ENCODE measurements around the gene MAP4K5. TPM values are rescaled to one million over a fixed set of nuclear protein-coding genes. Genes with fewer than 3 reads are reported as not detected.

MAP4K5 gene
- total RNA-seq, 1 experiment from 2014 or later, result 73.5 TPM

DNA sequence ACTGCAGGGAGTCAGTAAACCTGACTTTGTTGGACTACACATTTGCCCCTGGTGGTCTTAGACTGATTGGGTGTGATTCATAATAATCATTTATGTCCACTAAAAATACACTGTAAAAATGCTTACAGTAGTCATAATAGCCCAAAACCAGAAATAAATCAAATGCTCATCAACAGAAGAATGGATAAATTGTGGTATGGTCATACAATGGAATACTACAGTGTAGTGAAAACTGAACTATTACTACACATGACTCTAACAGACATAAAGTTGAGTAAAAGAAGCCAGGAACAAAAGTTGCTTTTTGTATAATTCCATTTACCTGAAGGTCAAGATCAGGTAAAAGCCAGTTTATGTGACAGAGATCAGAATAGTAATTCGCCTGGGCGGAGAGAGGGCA, 78.5 kb downstream of the MAP4K5 start:
- Histone ChIP-seq H3K36me3 (ENCODE audit: insufficient read depth, low read length) (peaks cover 85% of the 10 kb centered on the region), H3K4me1 (ENCODE audit: low read length) (no peaks in the 10 kb centered on the region)

DNA sequence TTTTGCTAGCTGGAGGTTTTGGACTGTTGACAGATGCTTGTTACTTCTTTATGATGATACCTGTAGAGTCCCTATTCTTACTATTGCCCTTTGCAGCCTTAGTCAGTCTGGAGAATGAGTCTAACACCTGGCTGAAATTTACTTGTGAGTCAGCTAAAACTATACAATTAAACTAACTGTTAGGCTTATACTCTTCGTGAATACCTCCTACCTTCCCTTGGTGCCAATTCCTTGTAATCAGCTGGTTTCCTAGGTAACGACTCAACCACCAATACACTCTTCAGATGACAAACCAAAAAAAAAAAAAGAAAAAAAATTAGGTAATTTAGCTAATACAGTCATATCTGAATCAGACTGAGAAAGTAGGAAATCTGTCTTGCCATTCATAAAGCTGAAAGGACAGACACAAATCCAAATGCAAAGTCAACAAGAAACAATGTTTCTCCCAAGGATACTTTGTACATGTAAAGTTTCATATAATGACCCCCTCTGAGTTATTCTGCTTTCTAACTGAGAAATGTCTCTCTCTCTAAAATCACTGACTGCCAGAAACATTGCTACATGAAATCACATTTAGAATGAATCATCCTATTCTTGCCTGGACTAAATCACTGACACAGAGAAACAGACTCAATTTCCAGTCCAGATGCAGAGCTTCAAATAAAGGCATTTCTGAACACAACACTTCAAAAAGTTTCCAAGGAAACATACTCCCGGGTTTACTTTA, 79.2 kb downstream of the MAP4K5 start:
- H3K79me2 ChIP-seq (ENCODE audit: low read length), result peaks cover 29% of the 10 kb centered on the region; the same call in 1 of the 2 replicates
- no peaks in the 10 kb centered on the region for H3K9me3 ChIP-seq (ENCODE audit: low read length)
- no peak for DNase-seq
- no peaks in the 10 kb centered on the region for H4K20me1 ChIP-seq (ENCODE audit: insufficient read depth, low read depth, low read length)
- H3K4me2 ChIP-seq (ENCODE audit: low read depth, low read length, poor library complexity, severe bottlenecking), result no peak overlapping the region
- H3K4me3 ChIP-seq (ENCODE audit: low read length), result no peak overlapping the region
- no peak overlapping the region for H2AFZ ChIP-seq (ENCODE audit: low read length)
- H3K9ac ChIP-seq (ENCODE audit: low read length), result no peak overlapping the region
- H3K27ac ChIP-seq (ENCODE audit: low read length), result no peak overlapping the region
- peaks cover 86% of the 10 kb centered on the region for H3K36me3 ChIP-seq (ENCODE audit: insufficient read depth, low read length)
- H3K27me3 ChIP-seq (ENCODE audit: low read length), result no peaks in the 10 kb centered on the region
- no peaks in the 10 kb centered on the region for H3K4me1 ChIP-seq (ENCODE audit: low read length)
- H3K9me2 ChIP-seq (replicated peaks; ENCODE audit: insufficient read depth, low read length), result no peaks in the 10 kb centered on the region

More for the DNA sequence above, 78.5 kb downstream of the MAP4K5 start:
- no peak overlapping the region for H3K4me3 ChIP-seq (ENCODE audit: low read length)
- H3K9me2 ChIP-seq (replicated peaks; ENCODE audit: insufficient read depth, low read length), result no peaks in the 10 kb centered on the region
- no peaks in the 10 kb centered on the region for H3K9me3 ChIP-seq (ENCODE audit: low read length)
- DNase-seq, result no peak
- no peak overlapping the region for H3K9ac ChIP-seq (ENCODE audit: low read length)
- no peaks in the 10 kb centered on the region for H4K20me1 ChIP-seq (ENCODE audit: insufficient read depth, low read depth, low read length)
- H3K79me2 ChIP-seq (ENCODE audit: low read length), result peaks cover 29% of the 10 kb centered on the region; the same call in 1 of the 2 replicates
- no peak overlapping the region for H3K4me2 ChIP-seq (ENCODE audit: low read depth, low read length, poor library complexity, severe bottlenecking)
- H3K27me3 ChIP-seq (ENCODE audit: low read length), result no peaks in the 10 kb centered on the region
- no peak overlapping the region for H3K27ac ChIP-seq (ENCODE audit: low read length)
- no peak overlapping the region for H2AFZ ChIP-seq (ENCODE audit: low read length)

DNA sequence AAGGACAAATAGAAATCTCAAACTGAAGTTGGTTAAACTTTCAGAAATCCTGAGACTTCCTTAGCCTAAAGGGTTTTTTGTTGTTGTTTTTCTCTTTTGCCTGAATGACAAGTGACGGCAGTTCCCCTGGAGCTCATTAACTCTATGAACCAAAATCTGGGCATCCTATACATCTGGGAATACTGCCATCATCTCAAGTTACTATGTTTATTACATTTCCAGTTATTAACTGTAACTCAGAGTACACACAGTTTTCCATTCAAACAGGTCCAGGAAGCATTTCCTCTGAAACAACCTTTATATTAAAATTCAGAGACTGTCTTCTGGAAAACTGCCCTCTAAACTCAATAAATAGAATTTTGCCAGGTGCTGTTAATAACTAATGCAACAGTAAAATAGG, 80.1 kb downstream of the MAP4K5 start:
- Histone ChIP-seq H3K9me2 (replicated peaks; ENCODE audit: insufficient read depth, low read length) (no peaks in the 10 kb centered on the region), H3K4me1 (ENCODE audit: low read length) (no peaks in the 10 kb centered on the region), H3K9me3 (ENCODE audit: low read length) (no peaks in the 10 kb centered on the region), H3K4me3 (ENCODE audit: low read length) (no peak overlapping the region), H3K4me2 (ENCODE audit: low read depth, low read length, poor library complexity, severe bottlenecking) (no peak overlapping the region), H2AFZ (ENCODE audit: low read length) (no peak overlapping the region), H3K9ac (ENCODE audit: low read length) (no peak overlapping the region), H3K36me3 (ENCODE audit: insufficient read depth, low read length) (peaks cover 81% of the 10 kb centered on the region), H3K79me2 (ENCODE audit: low read length) (peaks cover 29% of the 10 kb centered on the region; the same call in 1 of the 2 replicates), H3K27ac (ENCODE audit: low read length) (no peak overlapping the region), H3K27me3 (ENCODE audit: low read length) (no peaks in the 10 kb centered on the region), H4K20me1 (ENCODE audit: insufficient read depth, low read depth, low read length) (no peaks in the 10 kb centered on the region)
- no peak for DNase-seq

DNA sequence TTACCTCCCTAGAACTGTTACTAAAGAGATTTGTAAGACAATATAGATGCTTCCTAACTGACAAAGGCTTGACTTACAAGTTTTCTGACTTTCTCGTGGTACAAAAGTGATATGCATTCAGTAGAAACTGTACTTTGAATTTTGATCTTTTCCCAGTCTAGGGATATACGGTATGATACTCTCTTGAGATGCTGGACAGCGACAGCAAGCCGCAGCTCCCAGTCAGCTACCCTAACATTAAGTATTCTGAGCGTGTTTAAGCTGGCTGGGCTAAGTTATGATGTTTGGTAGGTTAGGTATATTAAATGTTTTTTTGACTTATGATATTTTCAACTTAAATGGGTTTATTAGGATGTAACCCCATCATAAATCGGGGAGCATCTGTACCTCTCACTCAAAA, 80.5 kb downstream of the MAP4K5 start:
- Histone ChIP-seq H3K9me2 (replicated peaks; ENCODE audit: insufficient read depth, low read length) (no peaks in the 10 kb centered on the region), H3K36me3 (ENCODE audit: insufficient read depth, low read length) (peaks cover 81% of the 10 kb centered on the region), H3K4me2 (ENCODE audit: low read depth, low read length, poor library complexity, severe bottlenecking) (no peak overlapping the region), H3K4me3 (ENCODE audit: low read length) (no peak overlapping the region), H3K4me1 (ENCODE audit: low read length) (no peaks in the 10 kb centered on the region), H3K27me3 (ENCODE audit: low read length) (no peaks in the 10 kb centered on the region), H3K9me3 (ENCODE audit: low read length) (no peaks in the 10 kb centered on the region), H3K79me2 (ENCODE audit: low read length) (peaks cover 29% of the 10 kb centered on the region; the same call in 1 of the 2 replicates), H3K9ac (ENCODE audit: low read length) (no peak overlapping the region), H2AFZ (ENCODE audit: low read length) (no peak overlapping the region), H4K20me1 (ENCODE audit: insufficient read depth, low read depth, low read length) (no peaks in the 10 kb centered on the region), H3K27ac (ENCODE audit: low read length) (no peak overlapping the region)
- no peak for DNase-seq

DNA sequence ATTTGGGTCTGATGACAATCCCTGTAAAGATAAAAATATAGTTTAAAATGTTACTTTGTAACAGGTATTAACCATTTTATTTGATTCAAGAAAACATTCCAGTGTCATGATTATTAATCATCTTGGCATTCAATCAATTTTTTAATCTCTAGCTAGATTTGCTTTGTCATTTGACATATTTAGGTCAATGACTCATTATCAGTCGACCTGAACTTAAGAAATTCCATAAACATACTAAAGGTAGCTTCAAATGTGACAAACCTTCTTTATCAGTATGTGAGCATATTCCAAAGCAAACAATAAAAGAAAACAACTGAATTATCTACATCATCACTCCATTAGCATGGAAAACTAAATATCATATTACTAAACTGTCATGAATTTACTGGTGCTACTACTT, 84.9 kb downstream of the MAP4K5 start:
- Histone ChIP-seq H3K9me2 (replicated peaks; ENCODE audit: insufficient read depth, low read length) (no peaks in the 10 kb centered on the region), H3K27ac (ENCODE audit: low read length) (no peak overlapping the region), H4K20me1 (ENCODE audit: insufficient read depth, low read depth, low read length) (no peaks in the 10 kb centered on the region), H3K9me3 (ENCODE audit: low read length) (no peaks in the 10 kb centered on the region), H3K9ac (ENCODE audit: low read length) (no peak overlapping the region), H3K4me3 (ENCODE audit: low read length) (no peak overlapping the region), H3K4me2 (ENCODE audit: low read depth, low read length, poor library complexity, severe bottlenecking) (no peak overlapping the region), H3K4me1 (ENCODE audit: low read length) (no peaks in the 10 kb centered on the region), H3K79me2 (ENCODE audit: low read length) (peaks cover 7% of the 10 kb centered on the region; the same call in 1 of the 2 replicates), H3K27me3 (ENCODE audit: low read length) (no peaks in the 10 kb centered on the region), H2AFZ (ENCODE audit: low read length) (no peak overlapping the region), H3K36me3 (ENCODE audit: insufficient read depth, low read length) (peaks cover 72% of the 10 kb centered on the region)
- DNase-seq, result no peak

DNA sequence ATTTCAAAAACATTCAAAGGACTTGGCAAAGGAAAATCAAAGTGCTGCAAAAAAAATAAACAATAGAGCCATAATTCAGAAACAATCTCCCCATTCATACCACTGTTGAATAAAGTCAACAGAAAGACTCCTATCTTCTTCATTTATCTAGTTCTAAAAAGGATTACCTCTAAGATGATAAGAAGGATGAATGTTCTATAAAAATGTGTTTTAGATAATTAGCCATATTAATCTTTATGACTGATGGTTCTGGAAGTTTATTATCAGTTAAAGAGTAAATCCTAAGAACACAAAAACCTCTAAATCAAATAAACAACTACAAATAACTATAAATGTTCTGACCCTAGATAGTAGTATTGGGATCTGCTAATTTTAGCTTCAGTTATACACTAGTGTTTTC, 97.8 kb downstream of the MAP4K5 start:
- Histone ChIP-seq H4K20me1 (ENCODE audit: insufficient read depth, low read depth, low read length) (no peaks in the 10 kb centered on the region), H3K9me3 (ENCODE audit: low read length) (no peaks in the 10 kb centered on the region), H3K27ac (ENCODE audit: low read length) (no peak overlapping the region), H3K4me3 (ENCODE audit: low read length) (no peak overlapping the region), H3K4me1 (ENCODE audit: low read length) (no peaks in the 10 kb centered on the region), H3K4me2 (ENCODE audit: low read depth, low read length, poor library complexity, severe bottlenecking) (no peak overlapping the region), H3K27me3 (ENCODE audit: low read length) (no peaks in the 10 kb centered on the region), H3K79me2 (ENCODE audit: low read length) (no peaks in the 10 kb centered on the region), H3K9me2 (replicated peaks; ENCODE audit: insufficient read depth, low read length) (no peaks in the 10 kb centered on the region; the same call in 1 of the 2 replicates), H3K9ac (ENCODE audit: low read length) (no peak overlapping the region), H2AFZ (ENCODE audit: low read length) (no peak overlapping the region), H3K36me3 (ENCODE audit: insufficient read depth, low read length) (peaks cover 64% of the 10 kb centered on the region)
- no peak for DNase-seq

DNA sequence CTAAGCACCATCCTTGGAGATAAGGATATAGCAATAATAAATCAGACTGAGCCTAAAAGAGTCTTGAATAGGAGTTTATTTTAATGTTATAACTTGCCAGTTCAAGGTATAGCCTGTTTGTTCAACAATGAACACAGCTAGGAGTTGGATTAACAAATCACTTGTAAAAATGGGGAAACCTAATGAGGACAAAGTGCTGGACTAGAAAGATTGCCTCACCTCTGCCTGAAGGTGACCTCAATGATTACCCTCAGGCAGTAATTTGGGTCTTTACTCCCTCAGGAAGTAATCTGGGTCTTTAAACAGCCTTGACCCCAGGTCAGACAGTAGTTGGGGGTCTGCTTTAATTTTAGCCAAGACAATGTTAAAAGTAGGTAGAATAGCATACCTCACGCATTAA, 100.2 kb downstream of the MAP4K5 start:
- Histone ChIP-seq H3K9me3 (ENCODE audit: low read length) (no peaks in the 10 kb centered on the region), H3K27ac (ENCODE audit: low read length) (no peak overlapping the region), H3K9ac (ENCODE audit: low read length) (no peak overlapping the region), H3K27me3 (ENCODE audit: low read length) (no peaks in the 10 kb centered on the region), H3K4me2 (ENCODE audit: low read depth, low read length, poor library complexity, severe bottlenecking) (no peak overlapping the region), H4K20me1 (ENCODE audit: insufficient read depth, low read depth, low read length) (no peaks in the 10 kb centered on the region), H3K79me2 (ENCODE audit: low read length) (0 out of 2 replicates have a peak, but pooled peaks cover 6% of the 10 kb centered on the region), H3K36me3 (ENCODE audit: insufficient read depth, low read length) (peaks cover 45% of the 10 kb centered on the region), H3K9me2 (replicated peaks; ENCODE audit: insufficient read depth, low read length) (no peaks in the 10 kb centered on the region), H2AFZ (ENCODE audit: low read length) (no peak overlapping the region), H3K4me3 (ENCODE audit: low read length) (no peak overlapping the region), H3K4me1 (ENCODE audit: low read length) (peaks cover 5% of the 10 kb centered on the region)
- DNase-seq, result no peak

DNA sequence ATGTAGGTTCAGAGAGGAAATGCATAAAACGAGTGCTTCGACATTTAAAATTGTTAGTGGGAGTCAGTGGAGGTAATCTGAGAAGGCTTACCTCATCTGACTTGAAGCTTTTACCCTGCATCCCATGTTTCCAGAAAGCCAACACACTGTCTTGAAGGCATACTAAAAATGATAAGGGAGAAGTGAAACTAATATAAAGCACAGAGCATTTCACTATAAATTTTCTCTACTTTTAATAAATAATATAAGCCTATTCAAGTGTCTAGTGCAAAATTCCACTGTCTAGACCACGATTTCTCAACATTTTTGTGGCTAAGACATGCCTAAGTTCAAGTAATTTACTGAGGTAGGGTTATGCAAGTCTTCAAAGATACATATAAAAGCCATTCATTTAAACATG, 106.6 kb downstream of the MAP4K5 start:
- no peaks in the 10 kb centered on the region for H3K27me3 ChIP-seq (ENCODE audit: low read length)
- peak overlapping the region; percentile 56; the same call in 1 of the 2 replicates for H3K27ac ChIP-seq (ENCODE audit: low read length)
- H3K9ac ChIP-seq (ENCODE audit: low read length), result no peak overlapping the region
- 0 out of 2 replicates have a peak, but pooled peaks cover 6% of the 10 kb centered on the region for H3K79me2 ChIP-seq (ENCODE audit: low read length)
- DNase-seq, result no peak
- peaks cover 24% of the 10 kb centered on the region for H3K4me1 ChIP-seq (ENCODE audit: low read length)
- H2AFZ ChIP-seq (ENCODE audit: low read length), result no peak overlapping the region
- peaks cover 39% of the 10 kb centered on the region for H3K36me3 ChIP-seq (ENCODE audit: insufficient read depth, low read length)
- H3K9me3 ChIP-seq (ENCODE audit: low read length), result no peaks in the 10 kb centered on the region
- no peak overlapping the region for H3K4me3 ChIP-seq (ENCODE audit: low read length)
- H3K9me2 ChIP-seq (replicated peaks; ENCODE audit: insufficient read depth, low read length), result no peaks in the 10 kb centered on the region
- H3K4me2 ChIP-seq (ENCODE audit: low read depth, low read length, poor library complexity, severe bottlenecking), result peak overlapping the region; percentile 43
- no peaks in the 10 kb centered on the region for H4K20me1 ChIP-seq (ENCODE audit: insufficient read depth, low read depth, low read length)

Data from Karpas-422 (cell line).